Breast epithelium (tissue), 3 donors: ENCODE results near the gene MRTFA.

Source experiments
- POLR2A ChIP-seq: fragments of 450-650 bp; IDR thresholded peaks from one replicate; pipeline ENCODE4 v1.6.1; 2016; ENCODE audit warnings: antibody characterized with exemption, mild to moderate bottlenecking, moderate library complexity
- POLR2AphosphoS5 ChIP-seq, 3 donors: sonication (generic); formaldehyde crosslinking; IDR thresholded peaks; one replicate each; pipeline ENCODE4 v1.6.1; 2017; ENCODE audit warnings: antibody characterized with exemption in 3 of 3
- TF ChIP-seq, protein P1 (sequence below), 3 donors: fragments of 450-650 bp; IDR thresholded peaks; one replicate each; pipeline ENCODE4 v1.5.1; 2016 to 2017; ENCODE audit warnings: antibody characterized with exemption in 3 of 3, mild to moderate bottlenecking in 3 of 3, moderate library complexity in 3 of 3

- TF ChIP-seq, protein P1, sequence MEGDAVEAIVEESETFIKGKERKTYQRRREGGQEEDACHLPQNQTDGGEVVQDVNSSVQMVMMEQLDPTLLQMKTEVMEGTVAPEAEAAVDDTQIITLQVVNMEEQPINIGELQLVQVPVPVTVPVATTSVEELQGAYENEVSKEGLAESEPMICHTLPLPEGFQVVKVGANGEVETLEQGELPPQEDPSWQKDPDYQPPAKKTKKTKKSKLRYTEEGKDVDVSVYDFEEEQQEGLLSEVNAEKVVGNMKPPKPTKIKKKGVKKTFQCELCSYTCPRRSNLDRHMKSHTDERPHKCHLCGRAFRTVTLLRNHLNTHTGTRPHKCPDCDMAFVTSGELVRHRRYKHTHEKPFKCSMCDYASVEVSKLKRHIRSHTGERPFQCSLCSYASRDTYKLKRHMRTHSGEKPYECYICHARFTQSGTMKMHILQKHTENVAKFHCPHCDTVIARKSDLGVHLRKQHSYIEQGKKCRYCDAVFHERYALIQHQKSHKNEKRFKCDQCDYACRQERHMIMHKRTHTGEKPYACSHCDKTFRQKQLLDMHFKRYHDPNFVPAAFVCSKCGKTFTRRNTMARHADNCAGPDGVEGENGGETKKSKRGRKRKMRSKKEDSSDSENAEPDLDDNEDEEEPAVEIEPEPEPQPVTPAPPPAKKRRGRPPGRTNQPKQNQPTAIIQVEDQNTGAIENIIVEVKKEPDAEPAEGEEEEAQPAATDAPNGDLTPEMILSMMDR (IDR thresholded peaks at IDR 0.05), result no peak
- TF ChIP-seq POLR2A, result no peak
- no peak for TF ChIP-seq POLR2AphosphoS5 (IDR thresholded peaks at IDR 0.05)
Measured at GRCh38 chr22:40401532-40401931, 235.0 kb downstream of the MRTFA start.
